GM18907 (cell line): ENCODE results near the gene KRT16.
"Not testable (repeated sequence)": the region's sequence is repeated elsewhere in the genome, so short reads cannot be mapped to it uniquely, and the experiment has no call there.

Experiments used
- ATAC-seq: cut with Tn5 transposase; IDR thresholded peaks from one replicate; pipeline ENCODE4 v1.9.1; 2021; ENCODE audit warnings: mild to moderate bottlenecking, moderate library complexity; ENCODE audit not compliant: unreplicated experiment

KRT16 gene

DNA sequence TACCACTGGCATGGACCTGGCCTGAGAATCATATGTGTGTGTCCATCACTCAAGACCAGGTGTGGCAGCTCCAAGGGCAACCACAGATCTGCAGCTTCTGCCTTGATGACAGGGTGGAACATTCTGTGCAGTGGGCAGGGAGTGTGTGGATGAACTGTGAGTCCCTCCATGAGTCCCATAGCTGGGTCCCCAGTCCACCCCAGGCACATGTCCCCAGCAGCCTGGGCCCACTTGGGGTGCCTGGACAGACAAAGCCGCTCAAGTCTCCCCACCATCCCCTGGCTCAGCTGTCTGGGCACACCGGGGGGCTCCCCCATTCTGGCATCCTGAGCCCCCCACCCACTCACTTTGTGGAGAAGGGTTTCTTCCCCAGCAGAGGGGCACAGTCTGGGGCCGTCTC is 4.6 kb upstream of the KRT16 start:
- ATAC-seq = no peak

DNA sequence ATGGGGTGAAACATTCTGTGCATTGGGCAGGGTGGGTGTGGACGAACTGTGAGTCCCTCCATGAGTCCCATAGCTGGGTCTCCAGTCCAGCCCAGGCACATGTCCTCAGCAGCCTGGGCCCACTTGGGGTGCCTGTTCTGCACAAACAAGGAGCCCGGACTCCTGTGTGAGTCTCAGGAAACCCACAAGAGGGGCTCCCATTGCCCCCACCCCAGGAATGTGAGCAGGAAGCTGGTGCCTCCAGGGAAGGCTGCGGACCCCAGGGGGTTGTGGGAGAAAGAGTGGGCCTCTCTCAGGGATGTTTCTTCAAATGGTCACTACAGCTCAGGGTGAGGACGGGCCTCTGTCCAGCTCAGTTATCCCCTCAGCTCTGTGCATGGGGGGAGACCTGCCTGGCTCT is 3.9 kb upstream of the KRT16 start:
- ATAC-seq = not testable (repeated sequence)

DNA sequence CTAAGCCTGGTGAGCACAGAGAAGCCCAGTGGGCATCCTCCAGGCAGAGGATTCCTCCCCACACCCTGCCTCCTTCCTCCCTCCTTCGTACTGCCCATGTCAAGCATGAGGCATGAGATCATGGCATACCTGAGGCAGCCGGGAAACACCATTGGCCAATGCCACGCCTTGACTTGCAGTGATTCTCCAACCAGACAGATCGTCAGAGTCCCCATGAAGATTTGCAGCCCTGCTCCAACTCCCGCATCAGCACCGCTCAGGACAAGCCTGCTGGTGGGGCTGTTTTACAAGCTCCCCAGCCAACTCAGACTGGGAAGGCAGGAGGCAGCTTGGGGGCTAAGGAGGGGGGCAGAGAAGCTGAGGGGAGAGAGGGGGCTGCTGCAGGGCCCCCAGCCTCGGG is 2.9 kb upstream of the KRT16 start:
- no peak for ATAC-seq

DNA sequence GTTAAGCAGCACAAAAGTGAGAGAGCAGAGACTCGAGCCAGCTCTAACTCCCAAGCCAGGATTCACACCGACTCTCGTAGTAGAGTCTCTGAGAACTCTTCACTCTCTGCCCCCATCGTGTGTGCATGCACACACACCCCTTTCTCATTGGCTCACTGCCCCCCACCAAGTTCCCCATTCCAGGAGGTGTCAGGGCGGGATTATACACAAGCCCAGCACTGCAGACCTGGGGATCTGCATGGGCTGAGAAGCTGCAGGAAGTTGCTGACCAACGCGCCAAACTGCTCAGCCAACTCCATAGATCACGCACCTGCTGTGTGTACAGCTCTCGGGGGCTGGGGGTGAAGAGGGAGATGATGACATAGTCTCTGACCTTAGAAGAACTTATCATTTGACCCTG is 2.2 kb upstream of the KRT16 start:
- not testable (repeated sequence) for ATAC-seq

DNA sequence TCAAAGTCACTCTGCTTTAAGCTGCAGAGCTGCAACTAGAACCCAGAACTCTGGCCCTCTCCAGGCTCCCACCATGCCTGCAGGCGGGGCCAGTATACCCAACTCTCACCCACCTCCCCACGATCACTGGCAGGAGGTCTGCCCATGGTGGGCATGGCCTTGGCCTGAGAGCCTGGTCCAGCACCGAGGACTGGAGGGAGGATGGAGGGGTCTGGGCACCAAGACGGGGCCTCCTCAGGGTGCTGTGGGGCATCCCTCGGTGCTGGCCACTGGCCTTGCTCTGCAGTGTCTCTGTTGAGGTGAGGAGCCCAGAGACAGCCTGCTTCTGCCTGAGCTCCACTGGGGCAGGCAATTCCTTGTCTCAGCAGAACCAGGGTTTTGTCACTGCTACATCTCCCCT is 1.5 kb upstream of the KRT16 start:
- ATAC-seq = no peak

DNA sequence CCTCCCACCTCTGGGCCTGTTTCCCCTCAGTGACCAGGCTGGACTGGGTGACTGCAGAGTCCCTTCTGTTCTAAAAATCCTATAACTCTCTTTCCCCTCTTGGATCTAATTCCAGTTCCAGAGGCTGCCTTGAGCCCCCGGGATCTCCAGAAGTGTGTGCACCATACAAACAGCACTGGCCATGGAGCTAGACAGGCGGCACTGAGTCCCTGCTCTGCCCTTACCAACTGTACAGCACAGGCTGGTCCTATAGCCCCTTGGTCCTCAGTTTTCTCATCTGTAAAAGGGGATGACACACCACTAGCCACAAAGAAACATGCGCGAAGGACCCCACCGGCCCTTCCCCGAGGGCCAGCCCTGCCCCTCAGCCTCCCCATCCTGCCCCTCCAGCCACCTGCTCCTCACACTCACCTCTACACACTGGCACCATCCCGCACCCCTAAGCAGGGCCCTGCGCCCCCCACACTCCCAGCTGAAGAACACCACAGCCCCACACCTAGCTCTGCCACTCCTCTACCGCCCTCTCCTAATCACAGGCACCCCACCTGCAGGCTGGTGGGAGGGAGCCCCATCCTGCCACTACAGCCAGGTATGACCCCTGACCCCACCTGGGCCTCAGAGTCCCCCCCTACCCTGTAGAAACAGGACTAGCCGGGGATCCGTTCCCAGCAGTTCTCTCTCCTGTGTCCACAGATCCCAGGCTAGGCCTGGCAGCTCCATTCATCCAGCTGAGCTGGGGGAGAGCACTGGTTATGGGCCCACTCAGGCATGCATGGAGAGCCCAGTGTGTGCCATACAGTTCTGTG is 913 bp upstream of the KRT16 start:
- ATAC-seq = no peak

DNA sequence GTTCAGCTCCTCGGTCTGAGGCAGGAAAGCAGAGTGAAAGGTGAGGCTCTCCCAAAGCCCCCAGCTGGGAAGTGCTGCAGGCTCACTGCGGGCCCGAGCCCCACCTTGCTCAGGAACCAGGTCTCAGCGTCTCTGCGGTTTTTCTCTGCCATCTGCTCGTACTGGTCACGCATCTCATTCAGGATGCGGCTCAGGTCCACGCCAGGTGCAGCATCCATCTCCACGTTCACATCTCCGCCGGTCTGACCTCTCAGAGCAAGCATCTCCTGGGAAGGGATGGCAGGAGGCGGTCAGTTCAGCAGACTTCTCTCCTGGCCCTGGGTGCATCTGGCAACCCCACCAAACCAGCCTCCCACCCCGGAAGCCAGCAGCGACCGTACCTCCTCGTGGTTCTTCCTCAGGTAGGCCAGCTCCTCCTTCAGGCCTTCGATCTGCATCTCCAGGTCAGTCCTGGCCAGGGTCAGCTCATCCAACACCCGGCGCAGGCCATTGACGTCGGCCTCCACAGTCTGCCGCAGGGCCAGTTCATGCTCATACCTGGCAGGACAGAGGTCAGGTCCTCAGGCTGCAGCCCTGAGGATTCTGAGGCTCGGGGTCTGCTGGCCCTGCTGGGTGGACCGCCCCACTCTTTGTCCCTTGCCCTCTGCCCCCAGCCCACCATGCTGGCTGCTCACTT is 1.5 kb downstream of the KRT16 start:
- ATAC-seq = no peak

DNA sequence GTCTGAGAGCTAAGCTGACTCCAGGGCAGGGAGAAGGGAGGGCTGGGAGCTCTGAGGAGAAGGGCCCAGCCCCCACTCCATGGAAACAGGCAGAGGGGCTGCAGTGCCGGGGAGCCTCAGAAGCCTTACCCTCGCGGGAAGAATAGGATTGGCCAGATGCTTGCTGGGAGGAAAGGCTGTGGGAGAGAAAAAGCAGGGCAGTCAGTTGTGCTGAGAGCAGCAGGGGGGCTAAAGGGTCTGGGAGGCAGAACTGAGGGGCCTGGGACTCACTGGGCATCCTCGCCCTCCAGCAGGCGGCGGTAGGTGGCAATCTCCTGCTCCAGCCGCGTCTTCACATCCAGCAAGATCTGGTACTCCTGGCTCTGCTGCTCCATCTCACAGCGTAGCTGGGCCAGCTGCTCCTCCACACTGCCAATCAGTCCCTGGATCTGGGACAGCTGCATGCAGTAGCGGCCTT is 2.5 kb downstream of the KRT16 start:
- not testable (repeated sequence) for ATAC-seq

DNA sequence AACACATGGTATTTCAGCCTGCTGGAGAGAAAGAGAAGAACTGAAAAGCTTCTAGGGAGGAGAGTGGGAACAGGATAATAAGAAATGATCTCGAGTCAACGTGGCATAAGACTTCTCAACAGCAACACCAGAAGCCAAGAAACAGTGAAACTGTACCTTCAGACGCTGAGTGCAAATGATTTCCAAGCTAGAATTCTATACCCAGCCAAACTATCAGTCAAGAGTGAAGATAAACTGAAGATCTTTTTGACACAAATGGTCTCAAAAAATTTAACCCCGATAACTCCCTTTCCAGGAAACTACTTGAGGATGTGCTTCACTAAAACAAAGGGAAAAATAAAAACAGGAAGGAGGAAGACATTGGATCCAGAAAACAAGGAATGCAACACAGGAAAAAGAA is 5.6 kb downstream of the KRT16 start:
- ATAC-seq = not testable (repeated sequence)

DNA sequence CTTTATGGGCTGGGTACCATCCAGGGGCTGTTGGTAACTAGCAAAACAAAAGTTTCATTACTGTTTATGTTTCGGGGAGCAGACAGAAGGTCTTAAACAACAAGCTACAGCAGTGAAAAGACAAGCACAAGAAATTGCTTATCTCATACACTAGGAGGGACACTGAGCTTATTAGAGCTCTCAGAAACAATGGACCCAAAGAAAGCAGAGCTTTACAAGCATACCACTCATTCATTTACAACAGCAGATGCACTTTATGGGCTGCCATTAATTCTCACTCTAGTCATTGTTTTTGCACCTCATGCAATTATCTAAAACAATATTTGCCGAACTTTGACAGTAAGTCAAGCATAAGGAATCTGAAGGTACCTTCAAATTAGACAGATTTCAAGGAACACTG is 10.0 kb downstream of the KRT16 start:
- ATAC-seq = no peak

DNA sequence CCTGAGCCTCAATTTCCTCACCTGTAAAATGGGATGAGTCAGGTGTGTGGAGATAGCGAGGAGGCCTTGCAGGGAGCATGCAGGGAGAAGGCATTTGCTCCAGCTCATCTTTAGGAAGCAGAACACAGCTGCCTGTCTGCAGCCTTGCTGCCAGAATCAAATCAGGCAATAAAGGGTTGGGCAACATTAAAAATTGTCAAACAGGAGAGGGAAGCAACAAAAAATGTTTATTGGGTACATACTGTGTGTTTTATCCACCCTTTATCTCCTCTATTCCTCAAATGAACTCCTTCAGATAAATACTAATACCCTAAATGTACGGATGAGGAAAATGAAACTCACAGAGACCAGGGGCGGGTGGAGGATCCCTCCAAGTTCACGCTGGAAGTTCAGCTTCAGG is 12.2 kb downstream of the KRT16 start:
- ATAC-seq = no peak

DNA sequence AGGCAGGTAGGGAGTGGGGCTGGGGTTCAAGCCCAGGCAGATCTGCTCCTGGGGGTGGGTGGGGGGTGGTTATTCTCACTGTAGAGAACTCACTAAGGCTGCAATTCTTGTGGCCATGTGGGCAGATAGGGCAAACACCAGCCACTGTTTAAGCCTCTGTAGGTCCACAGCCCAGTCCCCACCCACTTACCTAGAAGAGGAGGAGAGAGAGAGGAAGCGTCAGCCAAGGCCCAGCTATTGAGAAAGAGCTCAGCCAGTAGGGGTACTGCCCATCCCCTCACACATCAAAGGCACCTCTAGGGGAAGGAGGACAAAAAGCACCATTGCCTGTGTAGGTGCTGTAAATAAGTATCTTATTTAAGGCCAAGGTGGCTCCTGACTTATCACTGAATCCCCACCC is 12.9 kb downstream of the KRT16 start:
- no peak for ATAC-seq

DNA sequence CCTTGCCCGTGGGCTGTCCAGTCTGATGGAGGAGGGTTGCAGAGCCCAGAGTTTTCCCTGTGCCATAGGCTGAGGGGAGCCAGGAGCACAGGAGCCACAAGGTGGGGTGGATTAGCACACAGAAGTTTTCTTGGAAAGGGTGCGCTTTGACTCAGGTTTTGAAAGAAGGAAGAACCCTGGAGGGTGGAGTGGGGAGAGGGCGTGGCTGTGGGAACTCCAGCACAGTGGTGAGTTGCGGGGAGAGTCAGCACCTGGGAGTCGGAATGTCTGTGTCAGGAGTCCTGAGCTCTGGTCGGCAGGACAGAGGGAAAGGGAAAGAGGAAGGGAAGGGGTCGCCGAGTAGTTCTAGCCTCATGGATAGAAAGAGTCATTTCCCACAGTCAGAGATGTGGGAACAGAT is 17.0 kb downstream of the KRT16 start:
- no peak for ATAC-seq

DNA sequence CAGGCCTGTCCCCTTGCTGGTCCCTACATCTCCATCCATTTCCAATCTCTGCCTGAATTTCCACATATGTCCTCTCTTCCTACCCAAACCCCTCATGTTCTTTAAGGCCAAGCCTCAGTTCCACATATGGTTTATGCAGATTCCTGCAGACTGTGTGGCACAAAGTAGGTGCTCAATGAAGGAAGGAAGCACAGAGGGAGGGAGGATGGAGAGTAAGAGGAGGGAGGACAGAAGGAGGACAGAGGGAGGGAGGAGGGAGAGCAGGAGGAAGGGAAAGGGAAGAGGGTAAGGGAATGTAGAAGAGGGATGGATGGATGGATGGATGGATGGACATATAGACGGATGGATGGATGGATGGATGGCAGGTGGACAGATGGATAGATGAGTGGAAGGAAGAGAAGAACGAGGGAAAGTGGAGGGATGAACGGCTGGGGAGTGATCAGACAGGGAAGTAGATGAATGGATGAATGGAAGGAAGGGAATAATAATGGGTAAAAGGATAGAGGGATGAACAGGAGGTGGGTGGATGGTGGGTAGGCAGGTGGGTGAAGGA is 18.1 kb downstream of the KRT16 start:
- ATAC-seq = no peak

DNA sequence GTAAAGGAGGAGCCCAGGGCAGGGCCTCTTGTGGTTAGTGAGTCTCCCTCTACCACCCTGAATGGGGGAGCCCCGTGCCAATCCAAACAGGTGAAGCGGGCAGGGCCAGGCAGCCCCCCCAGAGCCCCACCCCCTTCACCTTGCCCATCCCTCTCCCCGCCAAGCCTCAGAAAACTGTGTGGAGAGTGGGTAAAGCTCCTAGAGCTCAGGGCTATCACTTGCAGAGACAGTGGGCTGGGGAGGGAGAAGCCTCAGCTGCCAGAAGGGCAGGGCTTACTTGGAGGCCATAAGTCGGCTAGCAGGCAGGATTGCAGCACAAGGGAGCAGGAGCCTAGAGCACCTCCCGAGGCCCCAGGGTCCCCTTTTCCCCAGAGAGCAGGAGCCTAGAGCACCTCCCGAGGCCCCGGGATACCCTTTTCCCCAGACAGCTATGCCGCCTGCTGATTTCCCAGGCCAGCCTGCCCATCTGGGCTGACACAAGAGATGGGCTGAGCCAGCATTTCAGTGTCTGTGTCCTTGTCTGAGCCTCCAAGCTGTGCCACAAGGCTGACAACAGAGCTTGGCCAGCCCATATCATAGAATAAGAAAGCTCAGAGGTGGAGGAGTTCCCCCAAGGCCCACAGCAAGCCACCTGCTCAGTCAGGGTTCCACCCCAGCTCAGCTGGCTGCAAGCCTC is 19.1 kb downstream of the KRT16 start:
- no peak for ATAC-seq

DNA sequence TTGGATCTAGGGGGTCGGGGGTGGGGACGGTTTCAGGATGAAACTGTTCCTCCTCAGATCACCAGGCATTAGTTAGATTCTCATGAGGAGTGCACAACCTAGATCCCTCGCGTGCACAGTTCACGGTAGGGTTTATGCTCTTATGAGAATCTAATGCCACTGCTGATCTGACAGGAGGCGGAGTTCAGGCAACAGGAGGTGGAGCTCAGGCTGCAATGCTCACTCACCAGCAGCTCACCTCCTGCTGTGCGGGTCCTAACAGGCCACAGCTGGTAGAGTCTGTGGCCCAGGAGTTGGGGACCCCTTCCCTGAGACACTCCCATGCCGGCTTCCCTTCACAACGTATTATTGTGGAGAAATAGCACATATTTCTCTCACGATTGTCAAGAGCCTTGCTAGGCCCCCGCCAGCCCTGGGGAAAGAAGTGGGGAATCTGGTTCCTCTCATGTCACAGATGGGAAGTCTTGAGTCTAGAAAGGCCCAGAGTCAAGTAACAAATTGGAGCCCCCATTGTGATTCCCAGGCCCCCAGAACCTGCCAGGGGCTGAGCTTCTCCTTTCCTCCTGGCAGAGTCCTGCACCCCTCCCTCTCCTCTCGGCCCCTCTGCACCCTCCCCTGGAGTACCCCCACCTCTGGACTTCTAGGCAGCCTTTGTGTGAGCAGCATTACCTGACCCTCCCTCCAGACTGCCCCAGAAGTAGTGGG is 19.8 kb downstream of the KRT16 start:
- ATAC-seq = no peak

DNA sequence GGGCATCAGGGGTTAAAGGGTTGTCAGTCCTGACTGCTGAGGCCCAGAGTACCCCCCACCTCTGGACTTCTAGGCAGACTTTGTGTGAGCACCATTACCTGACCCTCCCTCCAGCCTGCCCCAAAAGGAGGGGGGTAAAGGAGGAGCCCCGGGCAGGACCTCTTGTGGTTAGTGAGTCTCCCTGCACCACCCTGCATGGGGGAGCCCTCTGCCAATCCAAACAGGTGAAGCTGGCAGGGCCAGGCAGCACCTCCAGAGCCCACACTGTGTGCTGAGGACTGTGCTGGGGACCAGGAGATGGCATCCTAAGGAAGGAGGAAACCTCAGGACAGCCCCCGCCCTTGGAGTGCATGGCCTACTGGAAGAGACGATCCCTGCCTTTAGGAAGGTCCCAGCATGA is 23.3 kb downstream of the KRT16 start:
- no peak for ATAC-seq

DNA sequence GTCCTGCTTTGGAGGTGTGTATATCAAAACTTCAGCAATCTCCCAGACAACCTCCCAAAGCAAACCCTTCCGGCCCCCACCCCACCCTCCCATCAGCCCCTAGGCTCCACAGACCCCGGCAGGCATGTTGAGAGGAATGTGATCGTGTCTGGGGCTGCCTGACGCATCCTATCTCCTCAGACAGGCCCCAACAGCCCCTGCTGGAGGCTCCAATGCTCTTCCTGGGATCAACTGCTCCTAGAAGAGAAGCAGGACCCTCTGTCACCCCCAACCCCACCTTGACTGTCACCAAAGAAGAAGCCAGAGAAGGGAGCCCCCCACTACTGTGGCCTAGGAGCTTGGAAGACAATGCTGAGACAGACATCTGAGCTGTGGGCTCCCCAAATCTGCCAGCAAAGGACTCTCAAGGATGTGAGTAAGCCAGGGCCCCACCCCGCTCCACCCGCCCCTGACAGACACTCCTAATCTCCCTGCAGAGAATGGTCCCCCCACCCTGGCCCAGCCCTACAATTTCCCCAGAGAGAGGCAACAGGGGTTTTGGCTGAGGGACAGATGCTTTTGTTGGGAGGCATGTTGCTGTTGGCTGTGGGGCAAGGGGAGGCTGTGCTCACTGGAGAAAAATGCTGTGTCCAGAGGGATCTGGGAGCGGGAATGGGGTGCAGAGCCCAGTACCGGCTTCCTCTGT is 24.3 kb downstream of the KRT16 start:
- no peak for ATAC-seq

DNA sequence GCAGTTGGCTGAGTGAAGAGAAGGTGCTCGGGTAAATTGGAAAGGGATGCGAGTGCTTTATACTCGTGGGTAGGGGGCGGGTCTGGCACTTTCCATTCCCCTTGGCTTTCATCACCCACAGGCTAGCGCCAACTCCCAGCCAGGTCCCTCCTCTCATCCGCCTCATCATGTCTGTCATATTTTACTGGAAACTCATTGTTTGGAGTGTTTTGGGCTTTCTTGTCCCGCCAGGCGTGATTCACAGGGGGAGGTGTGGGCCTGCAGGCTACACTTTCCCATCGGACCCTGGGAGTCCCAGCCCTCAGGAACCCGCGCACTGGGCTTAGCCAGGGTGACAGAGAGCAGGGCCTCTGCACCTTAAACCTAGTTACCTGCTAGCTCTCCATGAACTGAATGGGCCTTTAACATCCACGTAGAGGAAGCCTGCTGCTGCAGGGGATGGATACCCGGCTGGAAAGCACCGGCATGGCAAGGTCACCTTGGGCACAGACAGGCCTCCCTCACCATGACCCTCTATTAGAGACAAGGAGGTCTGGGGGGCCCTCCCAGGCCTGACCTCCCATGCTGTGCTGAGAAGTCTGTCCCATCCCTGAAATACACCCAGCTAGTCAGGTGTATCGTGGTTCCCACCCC is 25.6 kb downstream of the KRT16 start, which contains the start of gene KRT14:
TSS of gene KRT14 (minus strand) at position 33 of the 633 bp plus-strand sequence. CDS start 61 bp downstream, outside the sequence.
- no peak for ATAC-seq
